Measurements from ENCODE around the gene NHERF1.

The NHERF1 gene

DNA sequence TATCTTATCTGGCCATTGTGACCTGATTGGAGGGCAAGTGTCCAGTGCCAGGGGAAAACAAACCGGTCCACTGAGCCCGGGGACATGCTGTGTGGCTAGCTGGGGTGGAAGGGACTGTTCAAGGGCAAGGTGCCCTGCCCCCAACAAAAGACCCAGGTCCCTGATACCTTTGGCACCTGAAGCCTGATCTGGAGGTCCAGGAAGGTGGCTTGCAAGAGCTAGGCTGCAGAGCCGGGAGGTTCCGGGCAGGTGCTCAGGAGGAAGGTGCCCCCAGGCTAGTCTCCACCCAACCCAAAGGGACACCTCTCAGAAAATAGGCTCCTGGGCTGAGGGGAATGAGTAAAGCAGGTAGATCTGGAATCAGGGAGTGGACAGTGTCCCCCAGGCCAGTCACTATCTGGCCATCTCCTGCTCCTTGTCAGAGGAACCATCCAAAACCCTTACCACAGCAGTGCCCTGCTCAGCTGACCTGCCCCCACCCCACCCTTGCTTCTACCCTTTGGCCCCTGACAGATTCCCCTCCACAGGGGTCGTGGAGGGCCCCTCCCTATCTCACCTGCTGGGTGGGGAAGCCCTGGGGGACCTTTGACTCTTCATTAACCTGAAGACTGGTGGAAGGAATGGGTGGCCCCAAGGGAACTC lies 21.5 kb downstream of the NHERF1 start:
- no peak for DNase-seq

DNA sequence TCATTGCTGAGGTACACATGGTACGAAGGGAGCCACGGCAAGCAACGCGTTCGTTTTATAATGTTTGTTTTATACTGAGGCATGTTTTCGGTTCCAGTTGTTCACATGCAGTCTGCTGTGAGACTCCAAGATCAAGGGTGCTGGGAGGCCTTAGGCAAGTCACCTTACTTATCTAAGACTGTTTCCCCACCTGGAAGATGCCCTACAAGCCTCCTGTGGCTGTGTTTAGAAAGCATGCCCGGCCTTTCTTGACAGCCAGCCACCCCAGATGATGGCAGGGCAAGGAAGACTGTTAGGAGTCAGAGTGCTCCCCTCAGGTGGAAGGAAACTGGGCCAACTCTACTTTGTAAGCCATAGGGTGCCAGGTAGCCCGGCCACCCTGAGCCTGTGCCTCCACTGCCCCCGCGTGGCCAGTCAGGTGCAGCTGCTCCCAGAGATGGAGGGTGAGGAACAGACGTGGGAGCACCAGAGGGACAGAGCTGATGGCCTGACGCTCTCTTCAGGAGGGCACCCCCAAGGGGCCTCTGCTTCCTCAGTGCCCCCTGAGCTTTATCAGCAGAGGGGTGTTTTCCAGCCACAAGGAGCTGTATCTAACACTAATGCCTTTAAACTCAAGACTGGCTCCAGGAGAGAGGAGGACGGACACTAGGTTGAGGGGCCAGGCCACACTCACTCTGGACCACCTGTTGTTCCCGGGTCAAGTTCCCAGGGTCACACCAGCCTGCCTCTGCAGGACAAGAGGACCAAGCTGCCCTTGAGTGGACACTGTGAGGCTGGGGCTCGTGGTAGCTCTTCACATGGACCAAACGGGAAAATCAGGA lies 22.3 kb downstream of the NHERF1 start:
- peak; percentile 66 for DNase-seq

DNA sequence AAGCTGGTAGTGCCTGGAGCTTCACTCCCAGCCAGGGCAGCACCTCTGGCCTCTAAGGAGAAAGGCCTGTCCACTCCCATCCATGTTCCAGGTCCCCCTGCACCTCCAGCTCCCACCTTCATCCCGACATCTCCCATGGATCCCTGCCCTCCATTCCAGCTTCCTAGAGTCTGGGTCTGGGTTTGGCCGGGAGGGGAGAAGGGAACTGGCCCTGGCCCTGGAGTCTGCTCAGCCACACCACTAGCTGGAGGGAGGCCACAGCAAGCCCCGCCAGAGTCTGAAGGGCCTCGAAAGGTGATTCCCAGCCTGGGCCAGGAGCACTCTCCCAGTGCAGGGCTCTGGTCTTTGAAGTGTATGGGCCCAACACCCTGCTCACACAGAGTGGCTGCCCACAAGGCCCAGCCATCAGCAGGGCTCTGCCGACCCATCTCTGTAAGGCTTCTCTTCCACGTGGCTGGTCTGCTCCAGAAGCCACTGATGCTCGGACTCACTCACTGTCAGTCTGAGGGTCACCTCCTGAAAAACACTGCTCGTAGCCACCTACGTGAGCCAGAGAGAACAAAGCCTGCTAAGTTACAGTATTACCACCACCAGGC lies 23.0 kb downstream of the NHERF1 start:
- DNase-seq = no peak

DNA sequence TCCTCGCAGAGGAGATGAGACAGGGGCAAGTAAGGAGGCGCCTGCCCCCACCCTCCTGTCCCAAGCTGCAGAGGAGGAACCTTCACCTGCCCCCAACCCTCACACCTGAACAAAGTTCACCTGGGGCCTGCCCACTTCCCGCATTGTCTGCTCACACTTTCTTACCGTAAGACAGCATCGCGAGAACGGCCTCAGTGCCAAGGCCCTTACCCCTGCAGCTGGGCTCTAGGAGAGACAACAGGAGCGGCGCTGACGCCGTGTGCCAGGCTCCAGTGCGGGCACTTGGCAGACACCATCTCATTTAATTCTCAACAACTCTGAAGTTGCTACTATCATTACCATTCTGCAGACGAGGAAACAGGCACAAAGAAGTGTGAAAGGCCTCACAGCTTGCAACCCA lies 23.6 kb downstream of the NHERF1 start:
- DNase-seq = no peak

DNA sequence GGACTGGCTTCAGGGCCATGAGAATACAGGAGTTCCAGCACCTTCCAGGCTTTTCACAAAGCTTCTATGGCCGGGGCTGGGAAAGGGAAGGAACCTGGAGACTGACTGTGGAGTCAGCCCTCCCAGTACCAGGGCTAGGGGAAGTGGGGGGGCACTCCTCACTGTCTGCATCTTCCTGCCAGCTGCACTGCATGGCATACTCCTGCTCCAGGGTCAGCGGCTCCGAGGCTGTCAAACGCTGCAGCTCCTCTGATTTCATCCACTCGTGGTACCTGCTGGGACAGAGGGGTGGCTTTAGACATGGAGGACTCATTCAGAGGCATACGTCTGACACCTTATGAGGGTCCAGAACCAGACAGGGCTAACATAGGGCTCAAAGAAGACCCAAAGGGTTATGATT lies 25.0 kb downstream of the NHERF1 start:
- DNase-seq = no peak

DNA sequence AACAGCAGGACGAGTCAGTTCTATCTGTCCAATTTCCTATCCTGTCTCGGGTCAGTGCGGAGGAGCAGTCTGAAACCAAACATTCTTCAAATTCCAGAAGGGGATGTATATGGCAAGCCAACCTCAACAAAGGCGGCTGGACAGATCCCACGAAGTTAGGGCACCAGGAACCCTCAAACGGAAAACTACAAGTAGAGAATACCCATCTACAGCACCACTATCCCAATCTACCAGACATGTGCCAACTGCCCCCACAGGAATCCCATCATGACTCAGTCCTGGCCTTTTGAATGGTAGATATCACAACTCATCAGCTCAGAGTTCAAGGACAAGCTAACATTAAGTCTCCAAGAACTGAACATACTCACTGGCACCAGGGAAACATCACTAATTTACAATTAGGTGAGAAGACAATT lies 25.5 kb downstream of the NHERF1 start:
- DNase-seq = no peak

DNA sequence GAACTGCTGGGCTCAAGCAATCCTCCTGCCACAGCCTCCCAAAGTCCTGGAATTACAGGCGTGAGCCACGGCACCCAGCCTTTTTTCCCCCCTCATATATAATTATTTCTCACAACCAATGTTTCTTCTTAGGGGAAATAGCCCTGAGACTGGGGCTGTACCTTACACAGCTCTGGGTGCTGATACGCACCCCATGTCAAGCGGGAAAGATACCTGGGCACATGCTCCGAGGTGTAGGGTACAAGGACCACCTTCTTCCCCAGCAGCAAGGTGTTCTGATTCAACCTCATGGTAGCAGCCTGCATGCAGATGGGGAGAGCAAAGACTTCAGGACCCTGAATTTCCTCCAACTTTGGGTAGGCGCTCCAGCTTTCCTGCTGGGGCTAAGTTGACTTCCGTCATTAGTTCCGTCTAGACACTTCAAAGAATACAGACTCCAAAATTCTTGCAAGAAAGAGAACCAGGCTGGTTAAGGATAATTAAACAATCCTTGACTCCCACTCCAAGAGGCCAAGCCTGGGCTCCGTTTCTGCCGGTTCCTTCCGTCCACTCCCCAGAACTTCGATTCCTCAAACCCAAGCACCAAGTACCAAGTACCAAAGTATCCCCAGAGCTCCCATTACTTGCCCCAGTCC lies 27.1 kb downstream of the NHERF1 start:
- DNase-seq = no peak

DNA sequence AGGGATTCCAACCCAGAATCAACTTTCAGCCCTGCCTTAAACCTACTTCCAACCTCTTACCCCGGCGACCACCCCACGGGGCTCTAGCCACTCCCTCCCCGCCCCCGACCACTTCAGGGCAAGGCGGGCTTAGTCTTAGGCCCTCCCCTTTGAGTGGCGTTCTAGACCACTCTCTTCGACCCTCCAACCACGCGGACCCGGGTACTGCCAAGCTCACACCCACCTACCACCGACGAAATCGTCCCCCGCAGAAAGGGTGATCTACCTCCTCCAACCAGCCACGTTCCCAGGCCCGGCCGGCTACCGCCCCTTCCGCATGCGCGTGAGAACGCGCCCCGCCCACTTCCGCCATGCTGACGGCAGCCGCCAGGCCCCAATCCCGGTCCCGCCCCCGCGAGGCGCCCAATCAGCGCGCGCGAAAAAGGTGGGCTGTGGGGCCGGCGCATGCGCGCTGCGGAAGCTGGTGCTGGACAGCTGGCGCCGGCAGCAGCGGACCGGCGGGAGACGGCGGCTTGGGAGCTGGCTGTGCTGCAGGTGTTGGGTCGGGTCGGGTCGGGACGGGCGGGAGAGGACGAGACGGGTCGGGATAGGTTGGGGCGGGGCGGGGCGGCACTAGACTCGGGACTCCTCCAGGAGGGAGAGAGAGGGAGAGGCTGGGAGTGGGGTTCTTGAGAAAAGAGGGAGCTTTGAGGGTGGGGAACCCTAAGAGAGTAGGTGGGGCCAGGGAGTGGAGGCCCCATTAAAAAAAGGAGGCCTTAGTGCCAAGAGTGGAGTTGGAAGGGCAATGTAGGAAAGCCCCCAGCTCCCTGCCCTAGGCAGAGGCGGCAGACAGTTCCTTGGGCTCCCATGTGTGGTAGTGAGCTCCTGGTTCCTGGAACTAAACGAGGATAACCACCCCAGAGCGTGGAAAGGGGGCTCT lies 27.9 kb downstream of the NHERF1 start, which contains the start of gene NAT9:
Gene NAT9 (minus strand): TSS at position 302 of the 919 bp plus-strand sequence. CDS start 647 bp downstream, outside the sequence.
- peak; percentile 89 for DNase-seq

DNA sequence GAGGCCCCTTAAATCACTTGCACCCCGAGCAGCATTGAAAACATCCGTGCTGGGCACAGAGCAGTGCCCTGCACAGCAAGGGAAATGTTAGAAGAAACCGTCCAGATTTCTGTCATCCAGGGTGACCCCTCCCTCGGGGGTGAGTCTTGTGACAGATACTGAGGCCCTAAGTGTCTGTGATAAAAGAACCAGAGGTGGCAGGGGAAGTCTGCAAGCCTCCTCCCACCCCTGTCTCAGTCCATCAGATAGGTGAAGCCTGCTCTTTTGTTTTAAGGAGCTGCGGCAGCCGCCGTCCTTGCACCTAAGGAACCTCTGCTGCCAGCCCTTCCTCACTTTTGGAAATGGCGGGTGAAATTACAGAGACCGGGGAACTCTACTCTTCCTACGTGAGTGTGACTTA lies 28.6 kb downstream of the NHERF1 start:
- DNase-seq = no peak

DNA sequence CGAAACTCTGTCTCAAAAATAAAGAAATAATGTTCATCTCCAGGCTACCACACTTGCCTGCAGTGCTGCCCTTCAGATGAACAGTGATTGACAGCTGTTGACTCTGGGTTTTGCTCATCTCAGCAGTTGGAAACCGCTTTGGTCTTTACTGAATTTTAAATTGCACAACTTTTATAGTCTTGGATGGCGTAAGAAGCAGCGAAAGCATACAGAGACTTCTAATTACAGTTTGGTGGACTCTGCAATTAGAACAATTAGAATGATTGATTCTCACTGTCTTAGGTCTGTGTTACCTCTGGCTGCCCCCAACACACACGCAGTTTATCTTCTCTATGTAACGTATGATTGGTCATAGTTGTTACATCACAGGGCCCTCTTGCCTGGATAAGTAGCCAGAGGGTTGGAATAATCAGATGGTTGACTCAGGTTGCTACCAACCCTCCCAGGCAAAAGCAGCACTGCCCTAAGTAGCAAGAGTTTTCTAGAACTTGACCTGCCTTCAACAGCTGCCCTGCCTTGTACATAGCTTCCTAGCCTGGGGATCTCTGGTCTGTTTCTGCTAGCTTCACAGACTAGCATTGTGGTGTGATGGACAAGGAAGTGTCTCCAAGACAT lies 29.6 kb downstream of the NHERF1 start:
- DNase-seq = no peak

DNA sequence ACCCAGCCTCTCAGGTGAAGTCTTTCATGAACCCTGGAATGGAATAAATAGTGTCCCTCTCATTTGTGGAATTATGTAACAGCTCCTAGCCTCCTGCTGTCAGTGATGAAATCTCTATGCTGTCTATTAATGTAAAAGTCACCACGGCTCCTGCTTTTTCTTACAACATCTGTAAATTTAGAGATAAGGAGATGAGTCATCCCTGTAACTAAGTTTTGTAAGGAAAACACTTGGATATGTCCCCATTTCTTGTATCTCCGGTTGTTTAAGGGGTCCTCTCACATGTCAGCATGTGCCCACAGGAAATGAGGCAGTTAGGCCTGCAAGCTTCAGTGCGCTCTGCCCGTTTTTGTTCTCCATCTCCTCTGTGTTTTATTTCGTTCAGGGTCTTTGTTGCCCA lies 30.5 kb downstream of the NHERF1 start:
- no peak for DNase-seq

DNA sequence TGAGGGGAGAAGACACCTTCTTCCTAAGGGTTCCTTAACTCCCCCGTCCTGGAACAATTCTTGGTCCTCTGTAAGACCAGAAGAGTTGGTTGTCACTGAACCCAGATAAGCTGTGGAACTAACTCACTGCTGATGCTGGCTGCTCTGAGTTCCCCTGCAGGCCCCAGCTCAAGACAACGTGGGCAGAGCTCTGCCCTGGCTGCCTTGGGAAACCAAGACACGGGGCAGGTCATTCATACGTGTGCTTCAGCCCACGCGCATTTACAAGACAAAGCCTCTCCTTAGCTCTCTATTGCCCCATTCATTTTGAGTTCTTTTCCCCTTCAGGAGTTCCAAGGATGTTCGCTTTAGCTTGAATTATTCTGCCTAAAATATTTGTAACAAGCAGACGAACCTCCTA lies 31.1 kb downstream of the NHERF1 start:
- DNase-seq = no peak

DNA sequence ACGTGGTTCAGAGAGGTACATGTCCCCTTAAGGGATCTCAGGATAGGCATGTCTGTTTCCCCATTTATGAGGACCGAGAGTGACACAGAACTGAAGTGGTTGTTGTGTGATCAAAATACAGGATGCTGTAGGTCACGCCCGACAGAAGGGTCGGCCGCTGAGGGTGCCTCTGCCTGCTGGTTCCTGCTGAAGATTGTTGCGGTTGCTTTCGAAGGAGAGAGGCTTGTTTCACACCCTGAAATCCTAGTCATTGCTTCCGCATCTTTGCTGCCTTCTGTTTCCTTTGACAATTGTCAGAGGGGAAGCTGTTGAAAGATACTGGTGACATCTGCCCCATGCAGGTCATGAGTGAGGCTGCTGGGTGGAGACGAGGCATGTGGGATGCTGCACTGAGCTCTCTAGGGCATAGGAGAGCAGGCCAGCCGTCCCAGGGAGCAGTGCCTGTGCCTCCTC lies 31.5 kb downstream of the NHERF1 start:
- no peak for DNase-seq

DNA sequence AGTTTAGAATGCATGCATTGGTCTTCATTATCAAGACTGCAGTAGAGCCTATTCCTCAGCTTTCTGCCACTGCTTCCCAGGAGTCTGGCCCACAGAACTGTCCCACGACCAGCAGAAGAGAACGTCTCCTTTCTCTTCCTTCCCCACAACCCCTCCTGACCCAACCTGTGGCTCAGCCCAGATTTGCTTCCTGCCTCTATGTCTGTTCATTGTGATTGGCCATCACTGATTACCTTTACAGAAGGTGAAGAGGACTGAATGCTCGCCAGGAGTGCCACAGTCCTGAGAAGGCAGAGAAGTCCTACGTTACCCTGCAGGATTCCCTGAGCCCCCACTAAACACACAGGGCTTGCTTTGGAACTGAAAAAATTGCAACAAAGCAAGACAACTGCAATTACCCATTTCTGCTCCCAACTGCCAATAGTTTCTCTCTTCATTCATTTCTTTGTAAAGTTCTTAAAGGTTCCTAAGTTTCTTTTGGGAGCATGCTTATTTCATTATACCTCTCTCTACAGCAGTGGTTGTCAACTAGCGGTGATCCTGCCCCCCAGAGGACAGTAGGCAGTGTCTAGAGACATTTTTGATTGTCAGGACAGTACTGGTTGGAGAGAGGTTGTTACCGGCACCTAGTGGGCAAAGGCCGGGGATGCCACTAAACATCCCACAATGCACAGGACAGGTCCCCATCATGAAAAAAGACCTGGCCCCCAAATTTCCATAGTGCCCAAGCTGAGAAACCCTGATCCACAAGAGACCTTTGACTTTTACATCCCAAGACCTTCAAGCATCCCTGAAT lies 32.2 kb downstream of the NHERF1 start:
- DNase-seq = peak; percentile 33

DNA sequence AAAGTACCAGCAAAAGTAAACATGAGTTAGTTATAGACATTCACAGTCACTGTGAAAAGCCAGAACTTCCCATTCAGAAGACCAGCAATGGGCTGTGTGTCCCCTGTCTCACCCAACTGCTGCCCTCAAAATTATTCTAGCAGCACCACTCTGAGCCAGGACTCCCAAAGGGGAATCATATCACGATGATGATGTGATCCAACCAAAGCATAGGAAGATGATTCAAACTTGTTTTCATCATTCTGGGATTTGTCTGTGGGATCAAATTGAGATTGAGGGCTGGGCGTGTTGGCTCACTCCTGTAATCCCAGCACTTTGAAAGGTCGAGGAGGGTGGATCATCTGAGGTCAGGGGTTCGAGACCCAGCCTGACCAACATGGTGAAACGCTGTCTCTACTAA lies 34.1 kb downstream of the NHERF1 start:
- no peak for DNase-seq

DNA sequence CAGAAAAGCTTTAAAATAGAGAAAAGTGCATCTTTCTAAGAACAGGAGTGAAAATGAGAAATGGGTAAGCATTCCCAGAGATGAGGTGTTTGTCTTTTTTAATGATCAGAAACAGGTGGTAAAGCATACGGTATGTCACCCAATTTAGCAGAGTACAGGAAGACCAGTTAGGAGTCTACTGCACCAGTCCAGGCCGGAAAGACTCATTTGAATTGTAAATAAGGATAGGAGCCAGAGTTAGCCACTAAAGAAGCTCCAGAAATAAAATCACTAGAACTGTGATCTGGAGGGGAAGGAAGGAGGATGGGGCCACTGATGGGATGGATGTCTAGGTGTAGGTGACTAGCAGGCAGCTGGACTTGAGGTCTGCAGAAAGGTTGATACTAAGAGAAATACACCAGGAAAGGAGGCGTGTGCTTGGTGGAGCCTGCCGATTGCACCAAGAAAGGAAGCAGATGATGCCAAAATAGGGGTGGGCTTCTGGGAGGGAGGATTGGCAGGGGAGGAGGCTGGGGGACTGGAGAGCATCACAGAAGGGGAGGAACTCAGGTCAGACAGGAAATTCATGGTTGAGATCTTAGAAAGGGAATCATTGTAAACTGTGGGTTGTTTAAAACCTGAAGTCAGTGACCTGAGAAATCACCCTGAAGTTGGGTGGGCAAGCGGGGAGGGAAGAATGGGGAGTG lies 35.8 kb downstream of the NHERF1 start:
- no peak for DNase-seq

DNA sequence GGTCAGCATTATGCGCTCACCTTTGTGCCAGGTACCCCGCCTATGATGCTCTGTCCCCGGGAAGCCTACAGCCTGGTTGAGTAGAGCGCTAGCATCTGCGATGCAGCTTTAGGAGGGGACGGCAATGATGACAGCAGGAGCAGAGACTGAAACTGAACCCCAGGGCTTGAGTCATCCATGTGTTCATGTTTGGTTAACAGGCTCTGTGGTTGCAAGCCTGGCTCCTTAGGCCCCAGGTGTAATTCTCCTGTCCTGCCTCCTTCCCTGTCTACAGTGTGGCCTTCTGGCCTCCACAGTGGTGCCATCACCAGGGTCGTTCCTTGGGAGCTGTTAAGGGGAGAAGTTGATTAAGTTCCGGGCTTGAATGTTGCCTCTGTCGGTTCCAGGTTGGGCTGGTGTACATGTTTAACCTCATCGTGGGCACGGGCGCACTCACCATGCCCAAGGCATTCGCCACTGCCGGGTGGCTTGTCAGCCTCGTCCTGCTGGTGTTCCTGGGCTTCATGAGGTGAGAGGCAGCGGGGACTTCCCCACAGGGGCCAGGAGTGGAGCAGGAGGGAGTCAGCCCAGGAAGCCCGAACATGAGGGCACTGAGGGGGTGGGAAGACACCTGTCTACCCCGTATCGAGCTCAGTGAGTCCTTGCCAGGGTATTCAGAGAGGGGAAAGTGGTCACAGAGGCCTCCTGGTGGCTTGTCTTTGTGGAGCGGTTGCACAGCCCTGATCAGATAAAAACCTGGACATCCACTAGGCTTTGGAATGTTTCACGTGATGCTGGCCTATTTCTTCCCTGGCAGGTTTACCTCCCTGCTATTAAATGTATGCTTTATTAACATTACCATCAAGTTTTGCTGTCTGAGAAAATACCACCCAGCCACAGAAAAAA lies 36.9 kb downstream of the NHERF1 start:
- no peak for DNase-seq

DNA sequence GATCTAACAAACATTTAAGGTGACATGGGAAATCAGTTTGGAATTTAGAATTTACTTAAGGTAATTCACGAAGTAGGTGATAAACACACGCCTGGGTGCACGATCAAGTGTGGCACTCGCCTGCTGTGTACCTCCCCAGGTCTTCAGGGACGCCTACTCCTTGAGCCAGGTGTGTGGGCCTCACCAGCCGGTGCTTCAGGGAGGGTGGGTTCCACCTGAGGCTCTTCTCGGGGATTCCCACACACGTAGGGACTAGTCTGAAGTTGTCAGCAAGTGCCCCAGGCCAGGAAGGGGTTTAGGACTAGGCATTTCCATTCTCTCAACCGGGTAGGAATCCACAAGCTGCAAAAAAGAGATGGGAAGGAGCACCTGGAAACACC lies 37.5 kb downstream of the NHERF1 start:
- no peak for DNase-seq

DNA sequence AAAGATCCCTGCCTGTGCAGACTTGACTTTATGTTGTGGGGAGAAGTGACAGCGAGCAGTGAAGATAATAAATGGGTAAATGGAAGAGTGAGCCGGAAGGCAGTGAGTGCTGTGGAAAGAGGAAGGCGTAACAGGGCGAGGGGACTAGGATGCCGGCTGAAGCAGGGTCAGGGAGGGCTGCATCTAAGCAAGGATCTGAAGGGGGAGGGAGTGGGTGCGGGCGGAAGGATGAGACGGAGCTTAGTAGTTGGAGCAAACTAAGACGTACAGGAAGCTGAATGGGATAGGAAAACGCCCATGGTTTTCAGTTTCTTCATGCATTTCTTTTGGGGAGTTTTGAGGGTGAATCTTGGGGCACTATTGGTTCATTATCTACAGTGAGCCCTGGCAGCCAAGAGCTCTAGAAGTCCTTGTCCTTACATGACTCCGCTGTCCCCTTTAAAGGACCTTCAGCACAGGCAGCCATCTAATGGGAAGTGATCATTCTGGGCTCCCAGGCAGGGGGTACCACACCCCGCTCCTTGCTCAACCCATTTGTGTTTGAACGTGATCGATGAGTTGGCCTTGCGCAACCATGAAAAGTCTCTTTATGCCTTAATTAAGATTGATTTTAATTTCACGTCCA lies 38.1 kb downstream of the NHERF1 start:
- DNase-seq = no peak
